K562 (cell line): ENCODE results near the gene SACM1L. TPM values are rescaled to one million over a fixed set of nuclear protein-coding genes. Genes with fewer than 3 reads are reported as not detected.

Experiments
- BACH1 ChIP-seq: fragments of 200-800 bp; sonication (Bioruptor generic); IDR thresholded peaks from 2 replicates; pipeline ENCODE4 v1.6.1; 2016; ENCODE audit warnings: missing genetic modification characterization, missing compliant biosample characterization
- CXXC5 ChIP-seq: fragments of 250-450 bp; sonication (Bioruptor Pico); IDR thresholded peaks from 2 replicates; pipeline ENCODE4 v1.8.0; 2022; ENCODE audit warnings: inconsistent platforms, mild to moderate bottlenecking, moderate library complexity
- DPF2 ChIP-seq: fragments of 450-650 bp; IDR thresholded peaks from 2 replicates; pipeline ENCODE4 v1.6.1; 2016
- ETV6 ChIP-seq, 3 experiments: fragments of 150-350 bp in 1 of 3; sonication (generic) in 1 of 3; formaldehyde crosslinking in 1 of 3; IDR thresholded peaks; 2 replicates each; pipeline versions ENCODE4 v1.6.1 to v1.8.0; 2014 to 2022; ENCODE audit warnings: borderline replicate concordance in 2 of 3, low read depth in 2 of 3, antibody characterized with exemption in 1 of 3, low read length in 1 of 3, mild to moderate bottlenecking in 1 of 3, missing genetic modification reagents in 1 of 3
- FOS ChIP-seq: IDR thresholded peaks from 3 replicates; pipeline ENCODE4 v1.6.1; 2011; ENCODE audit not compliant: insufficient read length; ENCODE audit errors: extremely low read depth
- HDAC2 ChIP-seq: fragments of 450-650 bp; IDR thresholded peaks from 2 replicates; pipeline ENCODE4 v1.6.1; 2016; ENCODE audit warnings: mild to moderate bottlenecking
- POLR3G ChIP-seq: IDR thresholded peaks from 2 replicates; pipeline ENCODE4 v1.6.1; 2011; ENCODE audit not compliant: insufficient read length, insufficient replicate concordance; ENCODE audit errors: extremely low read depth
- SIN3A ChIP-seq, 2 experiments: fragments of 150-350 bp in 1 of 2; IDR thresholded peaks; 2 replicates each; pipeline ENCODE4 v1.6.1; 2011 to 2016; ENCODE audit warnings: borderline replicate concordance in 2 of 2, low read depth in 2 of 2, low read length in 2 of 2, mild to moderate bottlenecking in 2 of 2, moderate library complexity in 2 of 2; ENCODE audit not compliant: control insufficient read depth in 1 of 2
- SMARCA4 ChIP-seq: fragments of 450-650 bp; IDR thresholded peaks from 2 replicates; pipeline ENCODE4 v1.6.1; 2016
- ZNF583 ChIP-seq: fragments of 250-450 bp; sonication (Bioruptor Pico); IDR thresholded peaks from 2 replicates; pipeline ENCODE4 v1.4.0; 2020
- polyA plus RNA-seq, 8 experiments: library from polyadenylated mRNA; depleted of rRNA in 4 of 8; stranded (reverse) in 5 of 8; unstranded in 3 of 8; fragments of >200 nt; fragmentation: Nextera tagmentation in 2 of 8; fragmentation: Illumina TruSeq in 1 of 8; extraction: Ambion mirVana in 2 of 8; extraction: Trizol in 1 of 8; gene quantifications; 2 replicates each; pipeline versions ENCODE4 v1.2.1 to v1.2.3, GENCODE V29; 2011 to 2014; ENCODE audit warnings: inconsistent platforms in 1 of 8, missing spikeins in 1 of 8
- total RNA-seq, 7 experiments: library from RNA; depleted of rRNA in 6 of 7; stranded (reverse); fragments of >200 nt in 6 of 7; fragmentation: Illumina TruSeq in 2 of 7; extraction: Trizol in 2 of 7; gene quantifications; 2 replicates each; pipeline versions ENCODE4 v1.2.1 to v1.2.3, GENCODE V29; 2011 to 2021; ENCODE audit warnings: low replicate concordance in 1 of 7
- TF ChIP-seq, protein P1 (sequence below), 2 experiments: IDR thresholded peaks in 1 of 2; conservative IDR thresholded peaks in 1 of 2; 2 replicates each; pipeline ENCODE4 v1.6.1; 2016; ENCODE audit warnings: low read depth in 2 of 2, mild to moderate bottlenecking in 1 of 2, missing compliant biosample characterization in 1 of 2, missing genetic modification characterization in 1 of 2, moderate library complexity in 1 of 2
- TF ChIP-seq, protein P2 (sequence below): fragments of 450-650 bp; IDR thresholded peaks from 2 replicates; pipeline ENCODE4 v1.6.1; 2016; ENCODE audit warnings: low read depth, mild to moderate bottlenecking, moderate library complexity
- TF ChIP-seq, protein P3 (sequence below): IDR thresholded peaks from 3 replicates; pipeline ENCODE4 v1.6.1; 2011; ENCODE audit warnings: borderline replicate concordance, mild to moderate bottlenecking, moderate library complexity; ENCODE audit not compliant: insufficient read length; ENCODE audit errors: extremely low read depth
- TF ChIP-seq, protein P4 (sequence below), 2 experiments: IDR thresholded peaks; 2 replicates each; pipeline ENCODE4 v1.6.1; 2012; ENCODE audit warnings: improper control_type of control experiment in 2 of 2, low read depth in 2 of 2, low read length in 2 of 2, borderline replicate concordance in 1 of 2
- TF ChIP-seq, protein P5 (sequence below): fragments of 450-650 bp; IDR thresholded peaks from 2 replicates; pipeline ENCODE4 v1.6.1; 2016; ENCODE audit warnings: missing biosample characterization, missing genetic modification characterization

SACM1L gene
- total and polyA plus RNA-seq, 9 of the 15 experiments (the other 6 are each of a cell fraction or from before 2014, with no cell fraction given) = 25.7 to 67.2 (median 40.3) TPM

DNA sequence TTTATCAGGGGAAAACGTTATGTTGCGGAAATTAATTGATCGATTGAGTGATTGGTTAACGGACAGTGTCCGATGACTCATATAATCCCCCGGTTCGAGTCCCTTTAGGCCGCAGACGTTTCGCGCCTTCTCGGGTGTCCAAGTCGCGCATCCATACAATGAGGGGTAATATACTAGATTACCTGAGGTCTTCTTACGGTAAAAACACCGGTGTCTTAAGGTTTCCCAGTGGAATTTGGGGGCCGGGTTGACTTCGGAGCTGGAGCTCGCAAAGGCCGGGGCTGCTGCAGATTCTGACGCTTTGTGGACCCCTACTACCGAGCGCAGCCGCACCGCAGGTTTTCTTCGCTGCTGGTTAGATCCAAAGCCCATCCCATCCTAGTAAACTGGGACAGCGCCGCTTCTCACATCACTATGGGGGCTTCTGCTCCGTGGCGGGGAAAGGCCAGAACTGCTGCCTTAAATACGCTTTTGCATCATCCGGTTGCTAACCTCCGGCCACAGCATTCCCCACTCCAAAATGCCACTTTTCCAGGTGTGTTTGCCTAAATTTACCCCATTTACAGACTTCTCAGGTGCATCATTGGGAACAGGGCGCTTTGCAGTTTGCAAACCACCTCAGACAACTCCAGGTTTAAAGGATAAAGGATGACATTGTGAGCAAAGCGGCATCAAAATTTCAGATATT, 858 bp upstream of the SACM1L start (continued):
- TF ChIP-seq, protein P1, sequence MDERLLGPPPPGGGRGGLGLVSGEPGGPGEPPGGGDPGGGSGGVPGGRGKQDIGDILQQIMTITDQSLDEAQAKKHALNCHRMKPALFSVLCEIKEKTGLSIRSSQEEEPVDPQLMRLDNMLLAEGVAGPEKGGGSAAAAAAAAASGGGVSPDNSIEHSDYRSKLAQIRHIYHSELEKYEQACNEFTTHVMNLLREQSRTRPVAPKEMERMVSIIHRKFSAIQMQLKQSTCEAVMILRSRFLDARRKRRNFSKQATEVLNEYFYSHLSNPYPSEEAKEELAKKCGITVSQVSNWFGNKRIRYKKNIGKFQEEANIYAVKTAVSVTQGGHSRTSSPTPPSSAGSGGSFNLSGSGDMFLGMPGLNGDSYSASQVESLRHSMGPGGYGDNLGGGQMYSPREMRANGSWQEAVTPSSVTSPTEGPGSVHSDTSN (CRISPR knock-in tag; IDR thresholded peaks at IDR 0.05; ENCODE audit: low read depth) = no peak
- TF ChIP-seq, protein P1 (tag; conservative IDR thresholded peaks at IDR 0.05; ENCODE audit: low read depth) = no peak
- peak; percentile 22; the same call in 1 of the 2 replicates for TF ChIP-seq BACH1 (tag)
- TF ChIP-seq, protein P2, sequence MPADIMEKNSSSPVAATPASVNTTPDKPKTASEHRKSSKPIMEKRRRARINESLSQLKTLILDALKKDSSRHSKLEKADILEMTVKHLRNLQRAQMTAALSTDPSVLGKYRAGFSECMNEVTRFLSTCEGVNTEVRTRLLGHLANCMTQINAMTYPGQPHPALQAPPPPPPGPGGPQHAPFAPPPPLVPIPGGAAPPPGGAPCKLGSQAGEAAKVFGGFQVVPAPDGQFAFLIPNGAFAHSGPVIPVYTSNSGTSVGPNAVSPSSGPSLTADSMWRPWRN = 0 out of 2 replicates have a peak, but pooled peaks have one; percentile 8
- TF ChIP-seq, protein P3, sequence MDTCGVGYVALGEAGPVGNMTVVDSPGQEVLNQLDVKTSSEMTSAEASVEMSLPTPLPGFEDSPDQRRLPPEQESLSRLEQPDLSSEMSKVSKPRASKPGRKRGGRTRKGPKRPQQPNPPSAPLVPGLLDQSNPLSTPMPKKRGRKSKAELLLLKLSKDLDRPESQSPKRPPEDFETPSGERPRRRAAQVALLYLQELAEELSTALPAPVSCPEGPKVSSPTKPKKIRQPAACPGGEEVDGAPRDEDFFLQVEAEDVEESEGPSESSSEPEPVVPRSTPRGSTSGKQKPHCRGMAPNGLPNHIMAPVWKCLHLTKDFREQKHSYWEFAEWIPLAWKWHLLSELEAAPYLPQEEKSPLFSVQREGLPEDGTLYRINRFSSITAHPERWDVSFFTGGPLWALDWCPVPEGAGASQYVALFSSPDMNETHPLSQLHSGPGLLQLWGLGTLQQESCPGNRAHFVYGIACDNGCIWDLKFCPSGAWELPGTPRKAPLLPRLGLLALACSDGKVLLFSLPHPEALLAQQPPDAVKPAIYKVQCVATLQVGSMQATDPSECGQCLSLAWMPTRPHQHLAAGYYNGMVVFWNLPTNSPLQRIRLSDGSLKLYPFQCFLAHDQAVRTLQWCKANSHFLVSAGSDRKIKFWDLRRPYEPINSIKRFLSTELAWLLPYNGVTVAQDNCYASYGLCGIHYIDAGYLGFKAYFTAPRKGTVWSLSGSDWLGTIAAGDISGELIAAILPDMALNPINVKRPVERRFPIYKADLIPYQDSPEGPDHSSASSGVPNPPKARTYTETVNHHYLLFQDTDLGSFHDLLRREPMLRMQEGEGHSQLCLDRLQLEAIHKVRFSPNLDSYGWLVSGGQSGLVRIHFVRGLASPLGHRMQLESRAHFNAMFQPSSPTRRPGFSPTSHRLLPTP = peak; percentile 73
- peak; percentile 21 for TF ChIP-seq FOS
- TF ChIP-seq POLR3G = no peak
- peak; percentile 42 for TF ChIP-seq CXXC5 (CRISPR knock-in tag)
- TF ChIP-seq, protein P4, sequence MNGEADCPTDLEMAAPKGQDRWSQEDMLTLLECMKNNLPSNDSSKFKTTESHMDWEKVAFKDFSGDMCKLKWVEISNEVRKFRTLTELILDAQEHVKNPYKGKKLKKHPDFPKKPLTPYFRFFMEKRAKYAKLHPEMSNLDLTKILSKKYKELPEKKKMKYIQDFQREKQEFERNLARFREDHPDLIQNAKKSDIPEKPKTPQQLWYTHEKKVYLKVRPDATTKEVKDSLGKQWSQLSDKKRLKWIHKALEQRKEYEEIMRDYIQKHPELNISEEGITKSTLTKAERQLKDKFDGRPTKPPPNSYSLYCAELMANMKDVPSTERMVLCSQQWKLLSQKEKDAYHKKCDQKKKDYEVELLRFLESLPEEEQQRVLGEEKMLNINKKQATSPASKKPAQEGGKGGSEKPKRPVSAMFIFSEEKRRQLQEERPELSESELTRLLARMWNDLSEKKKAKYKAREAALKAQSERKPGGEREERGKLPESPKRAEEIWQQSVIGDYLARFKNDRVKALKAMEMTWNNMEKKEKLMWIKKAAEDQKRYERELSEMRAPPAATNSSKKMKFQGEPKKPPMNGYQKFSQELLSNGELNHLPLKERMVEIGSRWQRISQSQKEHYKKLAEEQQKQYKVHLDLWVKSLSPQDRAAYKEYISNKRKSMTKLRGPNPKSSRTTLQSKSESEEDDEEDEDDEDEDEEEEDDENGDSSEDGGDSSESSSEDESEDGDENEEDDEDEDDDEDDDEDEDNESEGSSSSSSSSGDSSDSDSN (IDR thresholded peaks at IDR 0.05; ENCODE audit: borderline replicate concordance in 1 of 2, low read depth in 2 of 2, low read length in 2 of 2) = peak; percentile 42 to 76; a peak in 2 of 4 replicates
- peak; percentile 8 for TF ChIP-seq SMARCA4
- no peak for TF ChIP-seq HDAC2
- TF ChIP-seq ETV6 (IDR thresholded peaks at IDR 0.05; ENCODE audit: borderline replicate concordance in 1 of 2, low read depth in 2 of 2, low read length in 1 of 2) = 0 out of 4 replicates have a peak, but pooled peaks of 1 of the 2 experiments have one; percentile 5
- no peak for TF ChIP-seq ETV6 (CRISPR knock-in tag; IDR thresholded peaks at IDR 0.05; ENCODE audit: borderline replicate concordance)
- no peak for TF ChIP-seq ZNF583 (CRISPR knock-in tag)
- TF ChIP-seq, protein P5, sequence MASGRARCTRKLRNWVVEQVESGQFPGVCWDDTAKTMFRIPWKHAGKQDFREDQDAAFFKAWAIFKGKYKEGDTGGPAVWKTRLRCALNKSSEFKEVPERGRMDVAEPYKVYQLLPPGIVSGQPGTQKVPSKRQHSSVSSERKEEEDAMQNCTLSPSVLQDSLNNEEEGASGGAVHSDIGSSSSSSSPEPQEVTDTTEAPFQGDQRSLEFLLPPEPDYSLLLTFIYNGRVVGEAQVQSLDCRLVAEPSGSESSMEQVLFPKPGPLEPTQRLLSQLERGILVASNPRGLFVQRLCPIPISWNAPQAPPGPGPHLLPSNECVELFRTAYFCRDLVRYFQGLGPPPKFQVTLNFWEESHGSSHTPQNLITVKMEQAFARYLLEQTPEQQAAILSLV (tag) = no peak
- peak in 1 of 2 experiments; percentile 13; a peak in 1 of 4 replicates for TF ChIP-seq SIN3A (IDR thresholded peaks at IDR 0.05; ENCODE audit: borderline replicate concordance in 2 of 2, control insufficient read depth in 1 of 2, low read depth in 2 of 2, low read length in 2 of 2)
- TF ChIP-seq DPF2 = no peak
